ENCODE data around the gene MPI. TPM values are rescaled to one million over a fixed set of nuclear protein-coding genes. Genes with fewer than 3 reads are reported as not detected.
"Not testable (repeated sequence)": the region's sequence is repeated elsewhere in the genome, so short reads cannot be mapped to it uniquely, and the experiment has no call there.

Gene MPI
- total RNA-seq, 6 experiments from 2014 or later, result 32.3 to 43.0 (median 35.4) TPM

DNA sequence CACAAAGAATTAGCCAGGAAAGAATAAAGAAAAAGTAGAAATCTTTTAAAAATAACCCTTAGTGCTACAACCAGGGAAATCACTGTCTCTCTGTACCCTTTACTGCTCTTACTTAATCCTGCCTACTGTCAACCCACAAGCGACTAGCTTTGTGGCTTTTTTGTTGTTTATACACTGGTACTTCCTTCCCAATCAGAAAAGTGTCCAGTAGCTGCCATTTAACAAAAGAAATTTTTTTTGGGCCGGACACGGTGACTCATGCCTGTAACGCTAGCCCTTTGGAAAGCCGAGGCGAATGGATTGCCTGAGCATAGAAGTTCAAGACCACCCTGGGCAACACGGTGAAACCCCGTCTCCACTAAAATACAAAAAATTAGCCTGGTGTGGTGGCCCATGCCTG, 30.6 kb downstream of the MPI start:
- Mint-ChIP-seq H3K9me3 (no peaks in the 10 kb centered on the region), H3K27ac (no peak overlapping the region), H3K36me3 (ENCODE audit: low read depth) (peaks cover 27% of the 10 kb centered on the region), H3K4me3 (no peak overlapping the region), H3K27me3 (ENCODE audit: insufficient read depth) (no peaks in the 10 kb centered on the region), H3K4me1 (ENCODE audit: low read depth) (no peaks in the 10 kb centered on the region)
- DNase-seq, result no peak
- TF ChIP-seq, protein P1, sequence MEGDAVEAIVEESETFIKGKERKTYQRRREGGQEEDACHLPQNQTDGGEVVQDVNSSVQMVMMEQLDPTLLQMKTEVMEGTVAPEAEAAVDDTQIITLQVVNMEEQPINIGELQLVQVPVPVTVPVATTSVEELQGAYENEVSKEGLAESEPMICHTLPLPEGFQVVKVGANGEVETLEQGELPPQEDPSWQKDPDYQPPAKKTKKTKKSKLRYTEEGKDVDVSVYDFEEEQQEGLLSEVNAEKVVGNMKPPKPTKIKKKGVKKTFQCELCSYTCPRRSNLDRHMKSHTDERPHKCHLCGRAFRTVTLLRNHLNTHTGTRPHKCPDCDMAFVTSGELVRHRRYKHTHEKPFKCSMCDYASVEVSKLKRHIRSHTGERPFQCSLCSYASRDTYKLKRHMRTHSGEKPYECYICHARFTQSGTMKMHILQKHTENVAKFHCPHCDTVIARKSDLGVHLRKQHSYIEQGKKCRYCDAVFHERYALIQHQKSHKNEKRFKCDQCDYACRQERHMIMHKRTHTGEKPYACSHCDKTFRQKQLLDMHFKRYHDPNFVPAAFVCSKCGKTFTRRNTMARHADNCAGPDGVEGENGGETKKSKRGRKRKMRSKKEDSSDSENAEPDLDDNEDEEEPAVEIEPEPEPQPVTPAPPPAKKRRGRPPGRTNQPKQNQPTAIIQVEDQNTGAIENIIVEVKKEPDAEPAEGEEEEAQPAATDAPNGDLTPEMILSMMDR (IDR thresholded peaks at IDR 0.05), result no peak

DNA sequence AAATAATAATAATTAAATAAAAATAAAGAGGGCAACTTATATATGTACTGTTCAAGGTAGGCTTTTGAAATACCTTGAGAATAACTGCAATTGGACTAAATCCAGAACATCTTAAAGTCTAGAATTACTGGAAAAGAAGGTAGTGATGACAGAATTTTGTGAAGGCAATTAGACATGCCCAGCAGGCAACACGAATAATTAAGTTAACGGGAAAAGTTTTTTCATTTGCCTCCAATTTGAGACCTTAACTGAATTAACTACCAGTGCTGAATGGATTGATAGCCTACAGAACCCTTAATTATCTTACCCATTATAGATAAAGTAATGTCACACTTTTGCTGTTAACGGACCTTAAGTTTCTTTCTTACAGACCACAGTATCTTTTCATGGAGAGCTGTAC, 34.7 kb downstream of the MPI start:
- Mint-ChIP-seq H3K27ac (no peak overlapping the region), H3K36me3 (ENCODE audit: low read depth) (peaks cover 23% of the 10 kb centered on the region), H3K27me3 (ENCODE audit: insufficient read depth) (no peaks in the 10 kb centered on the region), H3K9me3 (no peaks in the 10 kb centered on the region), H3K4me3 (no peak overlapping the region), H3K4me1 (ENCODE audit: low read depth) (no peaks in the 10 kb centered on the region)
- TF ChIP-seq, protein P1 (IDR thresholded peaks at IDR 0.05), result no peak
- no peak for DNase-seq

DNA sequence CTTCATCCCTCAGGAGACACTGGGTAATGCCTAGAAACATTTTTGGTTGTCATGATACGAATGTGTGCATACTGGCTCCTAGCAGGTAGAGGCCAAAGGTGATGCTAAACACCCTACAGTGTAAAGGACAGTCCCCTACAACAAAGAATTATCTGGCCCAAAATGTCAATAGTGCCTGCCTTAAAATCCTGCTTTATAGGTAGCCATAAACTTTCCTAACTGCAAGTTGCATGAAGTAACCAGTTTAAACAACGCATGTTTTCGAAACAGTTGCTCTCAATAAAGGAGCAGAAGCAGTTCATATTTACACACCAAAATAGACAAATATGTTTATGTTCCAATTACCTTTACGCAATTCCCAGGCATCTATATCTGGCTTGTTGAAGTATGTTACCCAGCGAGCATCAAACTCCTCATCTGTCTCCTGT, 38.9 kb downstream of the MPI start:
- H3K4me3 Mint-ChIP-seq, result no peak overlapping the region
- no peak for DNase-seq
- H3K27ac Mint-ChIP-seq, result no peak overlapping the region
- TF ChIP-seq, protein P1 (IDR thresholded peaks at IDR 0.05), result no peak
- H3K36me3 Mint-ChIP-seq (ENCODE audit: low read depth), result peaks cover 10% of the 10 kb centered on the region; the same call in 1 of the 2 replicates
- H3K27me3 Mint-ChIP-seq (ENCODE audit: insufficient read depth), result no peaks in the 10 kb centered on the region
- no peaks in the 10 kb centered on the region for H3K4me1 Mint-ChIP-seq (ENCODE audit: low read depth)
- H3K9me3 Mint-ChIP-seq, result no peaks in the 10 kb centered on the region

DNA sequence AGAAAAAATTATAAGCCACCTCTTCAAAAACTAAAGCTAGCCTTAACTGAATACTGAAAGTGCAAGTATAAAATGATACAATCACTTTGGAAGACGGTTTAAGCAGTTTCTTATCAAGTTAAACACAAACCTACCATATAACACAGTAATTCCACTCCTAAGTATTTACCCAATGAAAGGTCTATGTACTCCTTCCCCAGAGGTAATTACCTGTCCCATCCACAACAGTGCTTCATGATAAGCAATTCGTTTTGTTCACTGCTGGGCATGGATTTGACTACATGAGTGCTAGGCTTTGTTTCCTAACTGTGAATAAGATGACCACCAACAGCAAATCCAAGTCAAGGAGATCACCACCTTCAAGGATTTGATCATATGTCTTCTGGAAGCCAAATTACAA, 43.7 kb downstream of the MPI start:
- no peak overlapping the region for H3K4me3 Mint-ChIP-seq
- peaks cover 15% of the 10 kb centered on the region for H3K4me1 Mint-ChIP-seq (ENCODE audit: low read depth)
- no peak for DNase-seq
- H3K9me3 Mint-ChIP-seq, result no peaks in the 10 kb centered on the region
- TF ChIP-seq, protein P1 (IDR thresholded peaks at IDR 0.05), result no peak
- no peak overlapping the region for H3K27ac Mint-ChIP-seq
- no peaks in the 10 kb centered on the region for H3K27me3 Mint-ChIP-seq (ENCODE audit: insufficient read depth)
- peaks cover 9% of the 10 kb centered on the region; the same call in 1 of the 2 replicates for H3K36me3 Mint-ChIP-seq (ENCODE audit: low read depth)

DNA sequence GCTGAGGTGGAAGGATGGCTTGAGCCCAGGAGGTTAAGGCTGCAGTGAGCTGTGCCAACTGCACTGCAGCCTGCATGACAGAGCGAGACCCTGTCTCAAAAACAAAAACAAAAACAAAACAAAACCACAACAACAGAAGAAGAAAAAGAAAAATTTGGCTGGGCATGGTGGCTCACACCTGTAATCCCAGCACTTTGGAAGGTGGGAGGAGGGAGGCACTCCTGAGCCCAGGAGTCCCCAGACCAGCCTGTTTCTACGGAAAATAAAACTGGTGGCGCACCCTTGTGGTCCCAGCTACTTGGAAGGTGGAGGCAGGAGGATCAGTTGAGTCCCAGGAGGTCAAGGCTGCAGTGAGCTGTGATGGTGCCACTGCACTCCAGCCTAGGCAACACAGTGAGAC, 45.4 kb downstream of the MPI start:
- DNase-seq; H3K9me3 Mint-ChIP-seq; H3K27ac Mint-ChIP-seq; H3K27me3 Mint-ChIP-seq (ENCODE audit: insufficient read depth); H3K36me3 Mint-ChIP-seq (ENCODE audit: low read depth): not testable (repeated sequence)
- peaks cover 15% of the 10 kb centered on the region for H3K4me1 Mint-ChIP-seq (ENCODE audit: low read depth)
- peak overlapping the region; percentile 56; the same call in 1 of the 2 replicates for H3K4me3 Mint-ChIP-seq
- TF ChIP-seq, protein P1 (IDR thresholded peaks at IDR 0.05), result peak; percentile 15; the same call in 1 of the 2 replicates

DNA sequence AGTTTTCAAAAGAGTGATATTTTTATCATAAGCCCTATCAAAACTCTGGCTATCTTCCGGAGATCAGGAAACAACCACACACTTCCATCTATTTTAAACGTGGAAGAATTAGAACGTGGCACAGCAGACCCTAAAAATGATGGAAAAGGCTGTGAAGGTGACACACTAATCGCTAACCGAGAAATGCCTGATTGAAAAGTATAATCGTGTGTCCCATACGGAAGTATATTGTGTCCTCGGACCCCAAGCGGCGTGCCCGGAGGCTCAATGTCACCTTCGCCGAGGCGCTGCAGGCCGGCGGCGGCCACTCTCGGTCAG, 47.4 kb downstream of the MPI start:
- peak overlapping the region; percentile 90 for H3K27ac Mint-ChIP-seq
- H3K4me1 Mint-ChIP-seq (ENCODE audit: low read depth), result peaks cover 15% of the 10 kb centered on the region
- TF ChIP-seq, protein P1 (IDR thresholded peaks at IDR 0.05), result no peak
- peaks cover 3% of the 10 kb centered on the region; the same call in 1 of the 2 replicates for H3K27me3 Mint-ChIP-seq (ENCODE audit: insufficient read depth)
- no peak for DNase-seq
- no peaks in the 10 kb centered on the region for H3K9me3 Mint-ChIP-seq
- peaks cover 4% of the 10 kb centered on the region; the same call in 1 of the 2 replicates for H3K36me3 Mint-ChIP-seq (ENCODE audit: low read depth)
- H3K4me3 Mint-ChIP-seq, result peak overlapping the region; percentile 94
